GM19468 (cell line): Measurements from ENCODE around the gene TLE5.
A peak's percentile ranks its signal among the peaks of the same experiment; 100 is the strongest.
"Not testable (repeated sequence)": the region's sequence is repeated elsewhere in the genome, so short reads cannot be mapped to it uniquely, and the experiment has no call there.

Source experiments
- ATAC-seq: cut with Tn5 transposase; IDR thresholded peaks from one replicate; pipeline ENCODE4 v1.9.1; 2021; ENCODE audit warnings: mild to moderate bottlenecking, moderate library complexity, moderate number of reproducible peaks; ENCODE audit not compliant: unreplicated experiment; ENCODE audit errors: extremely low read depth

Gene TLE5

DNA sequence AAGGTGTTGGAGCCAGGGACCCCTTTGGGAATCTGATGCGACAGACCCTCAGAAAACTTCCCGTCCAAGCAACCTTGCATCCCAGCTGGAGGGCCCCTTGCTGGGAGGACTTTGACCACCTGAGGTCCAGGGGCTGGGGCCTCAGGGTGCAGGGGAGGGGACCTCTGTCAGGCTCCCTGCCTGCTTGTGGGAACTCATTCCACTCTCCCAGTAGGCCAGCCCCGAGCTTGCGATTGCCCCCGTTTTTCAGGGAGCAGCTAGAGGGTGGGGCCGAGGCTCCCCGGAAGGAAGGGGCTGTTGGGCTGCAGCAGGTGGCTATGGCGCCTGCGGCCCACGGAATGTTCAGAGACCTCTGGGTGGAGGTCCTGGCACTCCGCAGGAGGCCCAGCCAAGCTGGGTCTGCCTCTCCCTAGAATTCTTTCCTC is 34.6 kb upstream of the TLE5 start:
- ATAC-seq = no peak

- no peak for ATAC-seq
Measured at GRCh38 chr19:3096267-3096901, 34.1 kb upstream of the TLE5 start.

DNA sequence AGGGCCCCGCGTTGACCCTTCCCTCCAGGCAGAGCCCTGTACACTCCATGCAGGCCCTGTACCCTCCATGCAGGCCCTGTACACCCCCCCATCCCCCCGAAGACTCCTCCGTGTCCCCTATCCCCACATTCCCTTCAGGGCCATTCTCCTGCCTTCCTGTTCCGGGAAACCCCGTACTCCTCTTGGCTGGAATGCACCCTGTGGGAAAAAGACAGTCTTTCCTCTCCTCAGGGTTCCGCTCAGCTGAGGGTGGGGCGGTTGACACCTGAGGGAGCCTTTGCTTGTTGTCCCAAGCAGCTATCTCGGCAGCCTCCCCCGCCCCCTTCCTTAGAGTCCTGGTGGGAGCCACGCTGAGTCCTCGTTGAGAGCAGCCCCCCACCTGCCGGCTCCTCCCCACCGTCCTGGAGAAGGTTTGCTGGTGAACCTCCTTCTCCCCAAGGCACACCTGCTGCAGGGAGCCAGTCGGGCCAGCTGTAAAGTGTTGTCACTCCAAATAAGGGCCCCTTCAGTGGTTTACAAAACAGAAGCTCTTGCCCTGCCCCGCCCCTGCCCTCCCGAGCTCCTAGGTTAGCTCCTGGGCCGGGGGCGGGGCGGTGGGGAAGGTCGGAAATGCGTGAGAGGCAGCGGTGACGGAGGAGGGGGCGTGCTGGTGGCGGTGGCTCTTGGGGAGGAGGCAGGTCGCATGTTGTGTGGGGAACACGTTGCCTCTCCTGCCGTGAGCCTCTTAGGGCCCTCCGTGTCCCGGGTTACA is 33.3 kb upstream of the TLE5 start:
- ATAC-seq = no peak

DNA sequence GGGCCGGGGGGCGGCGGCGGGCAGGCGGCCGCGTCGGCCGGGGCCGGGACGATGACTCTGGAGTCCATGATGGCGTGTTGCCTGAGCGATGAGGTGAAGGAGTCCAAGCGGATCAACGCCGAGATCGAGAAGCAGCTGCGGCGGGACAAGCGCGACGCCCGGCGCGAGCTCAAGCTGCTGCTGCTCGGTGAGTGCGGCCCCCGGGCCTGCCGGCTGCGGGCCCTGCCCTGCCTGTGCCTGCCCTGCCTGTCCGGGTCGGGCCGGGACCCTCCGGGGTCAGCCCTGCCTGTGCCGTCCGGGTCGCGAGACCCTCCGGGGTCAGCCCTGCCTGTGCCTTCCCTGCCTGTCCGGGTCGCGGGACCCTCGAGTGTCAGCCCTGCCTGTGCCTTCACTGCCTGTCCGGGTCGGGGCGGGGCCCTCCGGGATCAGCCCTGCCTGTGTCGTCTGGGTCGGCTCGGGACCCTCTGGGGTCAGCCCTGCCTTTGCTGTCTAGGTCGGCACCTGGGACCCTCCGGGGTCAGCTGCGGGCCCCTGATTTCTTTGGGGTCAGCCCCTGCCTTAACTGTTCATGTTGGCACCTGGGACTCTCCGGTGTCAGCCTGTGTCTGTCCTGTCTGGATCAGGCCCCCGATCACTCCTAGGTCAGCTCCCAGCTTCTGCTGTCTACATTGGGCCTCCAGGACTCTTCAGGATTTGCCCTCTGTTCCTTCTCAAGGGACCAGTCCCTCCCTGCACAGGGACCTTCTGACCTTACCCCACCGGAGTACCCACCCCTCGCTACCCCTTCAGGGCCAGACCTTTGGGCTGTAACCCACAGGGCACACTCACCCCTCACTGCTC is 32.5 kb upstream of the TLE5 start:
- no peak for ATAC-seq

DNA sequence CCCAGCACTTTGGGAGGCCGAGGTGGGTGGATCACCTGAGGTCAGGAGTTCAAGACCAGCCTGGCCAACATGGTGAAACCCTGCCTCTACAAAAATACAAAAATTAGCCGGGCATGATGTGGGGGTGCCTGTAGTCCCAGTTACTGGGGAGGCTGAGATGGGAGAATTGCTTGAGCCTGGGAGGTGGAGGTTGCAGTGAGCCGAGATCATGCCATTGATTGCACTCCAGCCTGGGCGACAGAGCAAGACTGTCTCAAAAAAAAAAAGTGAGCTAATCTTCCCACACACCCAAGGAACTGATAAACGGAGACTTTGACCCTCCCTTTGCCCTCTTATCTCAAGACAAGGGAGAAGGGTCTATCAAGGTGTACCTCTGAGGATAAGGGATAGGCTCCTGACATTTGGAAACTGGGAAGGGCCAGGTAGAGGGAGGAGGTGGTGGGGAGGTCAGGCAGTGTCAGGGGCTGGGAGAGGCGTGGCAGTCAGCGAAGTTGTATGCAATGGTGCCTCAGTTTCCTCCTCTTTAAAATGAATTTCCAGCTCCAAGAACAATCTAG is 27.1 kb upstream of the TLE5 start:
- ATAC-seq = not testable (repeated sequence)

- no peak for ATAC-seq
Measured at GRCh38 chr19:3087769-3088168, 25.5 kb upstream of the TLE5 start.

- no peak for ATAC-seq
Measured at GRCh38 chr19:3084943-3085342, 22.6 kb upstream of the TLE5 start.

DNA sequence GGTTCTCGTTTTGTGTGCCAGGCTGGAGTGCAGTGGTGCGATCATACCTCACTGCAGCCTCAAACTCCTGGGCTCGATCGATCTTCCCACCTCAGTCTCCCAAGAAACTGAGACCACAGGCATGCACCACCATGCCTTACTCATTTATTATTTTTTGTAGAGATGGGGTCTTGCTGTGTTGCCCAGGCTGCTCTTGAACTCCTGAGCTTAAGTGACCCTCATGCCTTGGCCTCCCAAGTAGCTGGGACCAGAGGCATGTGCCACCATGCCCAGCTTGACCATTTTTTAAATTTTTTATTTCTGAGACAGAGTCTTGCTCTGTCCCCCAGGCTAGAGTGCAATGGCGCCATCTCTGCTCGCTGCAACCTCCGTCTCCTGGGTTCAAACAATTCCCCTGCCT is 21.7 kb upstream of the TLE5 start:
- ATAC-seq = no peak

DNA sequence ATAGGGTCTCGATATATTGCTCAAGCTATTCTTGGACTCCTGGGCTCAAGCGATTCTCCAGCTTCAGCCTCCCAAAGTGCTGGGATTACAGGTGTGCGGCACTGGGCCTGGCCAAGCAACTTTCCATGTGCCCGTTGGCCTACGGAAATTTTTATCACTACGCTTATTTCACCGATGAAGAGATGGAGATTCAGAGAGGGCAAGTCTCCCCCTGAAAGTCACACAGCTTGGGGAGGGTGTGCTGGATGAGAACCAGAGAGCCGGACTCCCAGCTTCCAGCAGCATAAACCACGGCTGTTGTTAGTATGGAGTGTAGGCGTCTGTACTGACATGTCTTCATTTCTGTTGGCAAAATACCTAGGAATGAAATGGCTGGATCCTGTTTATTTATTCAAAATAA is 20.0 kb upstream of the TLE5 start:
- no peak for ATAC-seq

GRCh38 chr19:3080286-3080685 is 18.0 kb upstream of the TLE5 start:
- ATAC-seq = no peak

- ATAC-seq = no peak
Measured at GRCh38 chr19:3079578-3079977, 17.3 kb upstream of the TLE5 start.

- ATAC-seq = no peak
Measured at GRCh38 chr19:3075605-3076431, 13.5 kb upstream of the TLE5 start.

GRCh38 chr19:3073931-3074595 is 11.8 kb upstream of the TLE5 start:
- ATAC-seq = no peak

GRCh38 chr19:3073159-3073563 is 10.9 kb upstream of the TLE5 start:
- no peak for ATAC-seq

- ATAC-seq = no peak
Measured at GRCh38 chr19:3071768-3072167, 9.5 kb upstream of the TLE5 start.

- no peak for ATAC-seq
Measured at GRCh38 chr19:3068071-3068470, 5.8 kb upstream of the TLE5 start.

DNA sequence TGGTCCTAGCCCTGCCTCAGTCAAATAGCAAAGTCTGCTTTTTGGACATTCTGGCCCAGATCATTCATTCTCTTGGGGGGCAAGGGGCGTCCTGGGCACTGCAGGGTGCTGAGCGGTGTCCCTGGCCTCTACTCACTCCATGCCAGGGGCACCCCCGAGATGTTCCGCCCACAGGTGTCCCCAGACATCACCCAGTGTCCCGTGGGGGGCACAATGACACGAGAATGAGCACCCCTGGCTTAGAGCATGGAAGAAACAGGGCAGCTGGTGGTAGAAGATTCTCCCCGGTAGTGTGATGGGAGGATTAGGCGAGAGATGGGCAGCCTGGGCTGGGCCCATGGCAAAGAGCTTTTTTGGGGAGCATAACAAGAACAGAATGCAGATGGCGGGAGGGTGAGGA is 5.3 kb upstream of the TLE5 start:
- no peak for ATAC-seq

DNA sequence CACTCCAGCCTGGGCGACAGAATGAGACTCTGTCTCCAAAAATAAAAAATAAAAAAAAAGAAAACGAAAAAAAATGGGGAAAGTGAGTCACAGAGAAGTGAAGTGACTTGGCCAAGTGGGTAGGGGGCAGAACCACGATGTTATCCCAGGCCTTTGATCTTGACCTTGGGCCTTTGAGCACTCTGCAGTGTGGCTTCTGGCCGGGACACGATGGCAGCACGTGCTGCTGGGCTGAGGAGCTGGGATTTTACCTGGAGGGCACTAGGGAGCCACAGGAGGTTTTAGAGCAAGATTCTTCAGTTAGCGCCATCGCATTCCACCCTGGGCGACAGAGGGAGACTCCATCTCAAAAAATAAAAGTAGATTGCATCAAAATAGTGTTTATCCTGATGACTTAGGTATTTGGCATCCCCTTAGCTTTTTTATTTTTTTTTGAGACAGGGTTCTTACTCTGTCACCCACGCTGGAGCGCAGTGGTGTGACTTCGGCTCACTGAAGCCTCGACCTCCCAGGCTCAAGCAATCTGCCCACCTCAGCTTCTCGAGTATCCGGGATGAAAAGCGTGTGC is 4.3 kb upstream of the TLE5 start:
- ATAC-seq = no peak

DNA sequence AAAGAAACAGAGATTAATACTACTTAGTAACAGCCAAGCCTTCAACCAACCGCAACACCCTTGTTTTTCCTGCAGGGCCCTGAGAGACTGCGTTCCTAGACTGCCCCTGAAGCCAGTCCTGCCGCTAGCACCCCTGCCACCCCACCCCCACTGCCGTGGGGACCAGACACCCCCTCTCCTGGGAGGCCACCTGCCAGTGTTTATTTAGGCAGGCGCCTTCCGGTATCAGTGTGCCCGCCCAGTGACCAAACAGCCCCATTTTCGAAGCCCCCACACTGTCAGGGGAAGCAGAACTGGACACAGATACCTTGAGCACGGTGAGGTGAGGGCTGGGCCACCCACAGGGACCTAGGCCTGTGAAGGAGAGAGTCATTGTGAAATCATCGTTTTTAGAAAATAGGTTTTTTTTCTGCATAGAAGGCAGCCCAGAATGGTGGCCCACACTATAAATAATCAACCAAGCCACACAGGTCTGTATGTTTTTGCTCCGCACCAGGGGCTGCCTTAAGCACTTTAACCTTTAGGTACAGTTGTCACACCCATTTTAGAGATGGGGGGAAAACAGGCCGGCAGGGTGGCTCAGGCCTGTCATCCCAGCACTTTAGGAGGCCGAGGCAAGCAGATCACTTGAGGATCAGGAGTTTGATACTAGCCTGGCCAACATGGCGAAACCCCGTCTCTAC is 3.5 kb upstream of the TLE5 start:
- ATAC-seq = peak; percentile 27
